Keratinocyte (primary cell): ENCODE data around the gene RGS6. TPM values are rescaled to one million over a fixed set of nuclear protein-coding genes. Genes with fewer than 3 reads are reported as not detected.

Source experiments
- DNase-seq: peaks from one replicate; pipeline ENCODE4 v3.0.0-alpha.2; 2011; ENCODE audit warnings: low read depth, missing footprints, low spot score
- FAIRE-seq: peaks from 2 replicates; lab custom pipeline; 2011; peaks lifted over from hg19 to GRCh38; lab: Jason Lieb, UNC
- H2AFZ ChIP-seq: 2 replicates; pipeline ENCODE4 v1.6.0; 2012; ENCODE audit warnings: low read length, control low read depth, inconsistent platforms; ENCODE audit not compliant: control insufficient read depth
- H3K27ac ChIP-seq: 2 replicates; pipeline ENCODE4 v1.5.1; 2011; ENCODE audit warnings: low read length; ENCODE audit not compliant: control insufficient read depth, insufficient read depth
- H3K27me3 ChIP-seq: 3 replicates; pipeline ENCODE4 v1.6.0; 2011; ENCODE audit warnings: low read length; ENCODE audit not compliant: control insufficient read depth, insufficient read depth; ENCODE audit errors: extremely low read depth
- H3K36me3 ChIP-seq, 2 experiments: 2 replicates in 1 of 2; 3 replicates in 1 of 2; pipeline ENCODE4 v1.5.1; 2011; ENCODE audit warnings: low read length in 2 of 2, mild to moderate bottlenecking in 1 of 2; ENCODE audit not compliant: control insufficient read depth in 2 of 2, insufficient read depth in 2 of 2; ENCODE audit errors: extremely low read depth in 1 of 2
- H3K4me1 ChIP-seq: 3 replicates; pipeline ENCODE4 v1.5.1; 2011; ENCODE audit warnings: low read length; ENCODE audit not compliant: control insufficient read depth, insufficient read depth; ENCODE audit errors: extremely low read depth
- H3K4me2 ChIP-seq: 3 replicates; pipeline ENCODE4 v1.6.0; 2011; ENCODE audit warnings: low read depth, low read length; ENCODE audit not compliant: control insufficient read depth, insufficient read depth; ENCODE audit errors: extremely low read depth
- H3K4me3 ChIP-seq, 3 experiments: fragments of 200-600 bp in 1 of 3; sonication (generic) in 1 of 3; 2 replicates in 2 of 3; 3 replicates in 1 of 3; pipeline ENCODE4 v1.5.1; 2011 to 2016; ENCODE audit warnings: low read length in 3 of 3, mild to moderate bottlenecking in 3 of 3, control low read depth in 2 of 3, inconsistent platforms in 1 of 3, low read depth in 1 of 3, mixed read lengths in 1 of 3, mixed run types in 1 of 3, moderate library complexity in 1 of 3; ENCODE audit not compliant: control insufficient read depth in 2 of 3, insufficient read depth in 2 of 3; ENCODE audit errors: extremely low read depth in 1 of 3
- H3K79me2 ChIP-seq: 2 replicates; pipeline ENCODE4 v1.6.0; 2012; ENCODE audit warnings: low read length; ENCODE audit not compliant: control insufficient read depth, insufficient read depth
- H3K9ac ChIP-seq: 3 replicates; pipeline ENCODE4 v1.6.0; 2011; ENCODE audit warnings: low read length; ENCODE audit not compliant: control insufficient read depth, insufficient read depth; ENCODE audit errors: extremely low read depth
- H3K9me1 ChIP-seq: 3 replicates; pipeline ENCODE4 v1.6.0; 2011; ENCODE audit warnings: low read length; ENCODE audit not compliant: control insufficient read depth, insufficient read depth; ENCODE audit errors: extremely low read depth
- H3K9me3 ChIP-seq: 2 replicates; pipeline ENCODE4 v1.5.1; 2012; ENCODE audit warnings: low read depth, low read length; ENCODE audit not compliant: control insufficient read depth
- H4K20me1 ChIP-seq: 3 replicates; pipeline ENCODE4 v1.6.0; 2011; ENCODE audit warnings: low read length; ENCODE audit not compliant: control insufficient read depth, insufficient read depth; ENCODE audit errors: extremely low read depth
- CTCF ChIP-seq, 3 experiments: IDR thresholded peaks in 1 of 3; conservative IDR thresholded peaks in 1 of 3; optimal IDR thresholded peaks in 1 of 3; 2 replicates in 2 of 3; 3 replicates in 1 of 3; pipeline versions ENCODE3 to v1.5.1; 2011; ENCODE audit warnings: low read length in 3 of 3, mild to moderate bottlenecking in 3 of 3, moderate library complexity in 2 of 3, control low read depth in 1 of 3, inconsistent platforms in 1 of 3; ENCODE audit not compliant: insufficient read depth in 2 of 3; ENCODE audit errors: extremely low read depth in 1 of 3
- EZH2 ChIP-seq: IDR thresholded peaks from one replicate; pipeline ENCODE4 v1.6.1; 2012; ENCODE audit warnings: inconsistent platforms, mild to moderate bottlenecking, low read length, moderate library complexity
- dilution Hi-C: fragments of 300-500 bp; cut with MboI; formaldehyde crosslinking; loops from one replicate; pipeline ENCODE4 v1.7.0; 2020; ENCODE audit warnings: low sequenced_read_pairs; ENCODE audit not compliant: extremely low pct_ligation_motif_present
- polyA plus RNA-seq, 5 experiments: library from polyadenylated mRNA; depleted of rRNA in 3 of 5; stranded (reverse) in 3 of 5; stranded (forward) in 1 of 5; unstranded in 1 of 5; fragments of >200 nt; gene quantifications; 1 replicate in 1 of 5; 2 replicates in 3 of 5; 3 replicates in 1 of 5; pipeline versions ENCODE4 v1.2.1 to v1.2.3, GENCODE V29; 2011 to 2012; ENCODE audit warnings: missing spikeins in 2 of 5, low read depth in 1 of 5, low replicate concordance in 1 of 5

Gene RGS6
- polyA plus RNA-seq, 1 donor (not counting 4 experiments of a cell fraction or from before 2014, with no cell fraction given): not detected

GRCh38 chr14:72478471-72478893, 546.3 kb downstream of the RGS6 start:
- H3K9me3 ChIP-seq: no peaks in the 10 kb centered on the region
- dilution Hi-C loops: no loop called here
- H4K20me1 ChIP-seq: no peaks in the 10 kb centered on the region
- TF ChIP-seq CTCF (optimal IDR thresholded peaks at IDR 0.05 in 1 of 3, IDR thresholded peaks at IDR 0.05 in 1 of 3, conservative IDR thresholded peaks at IDR 0.05 in 1 of 3; ENCODE audit: extremely low read depth in 1 of 3, insufficient read depth in 2 of 3, low read length in 3 of 3) (no peak), EZH2 (no peak)
- H3K27ac ChIP-seq: no peak overlapping the region
- H3K4me2 ChIP-seq: no peak overlapping the region
- no peak overlapping the region for H3K9ac ChIP-seq
- H3K9me1 ChIP-seq: no peaks in the 10 kb centered on the region
- H3K36me3 ChIP-seq: no peaks in the 10 kb centered on the region
- no peak overlapping the region for H2AFZ ChIP-seq
- H3K4me3 ChIP-seq: no peak overlapping the region
- peaks cover 8% of the 10 kb centered on the region for H3K4me1 ChIP-seq
- FAIRE-seq (no peak), DNase-seq (no peak)
- H3K79me2 ChIP-seq: no peaks in the 10 kb centered on the region
- peaks cover 6% of the 10 kb centered on the region for H3K27me3 ChIP-seq

DNA sequence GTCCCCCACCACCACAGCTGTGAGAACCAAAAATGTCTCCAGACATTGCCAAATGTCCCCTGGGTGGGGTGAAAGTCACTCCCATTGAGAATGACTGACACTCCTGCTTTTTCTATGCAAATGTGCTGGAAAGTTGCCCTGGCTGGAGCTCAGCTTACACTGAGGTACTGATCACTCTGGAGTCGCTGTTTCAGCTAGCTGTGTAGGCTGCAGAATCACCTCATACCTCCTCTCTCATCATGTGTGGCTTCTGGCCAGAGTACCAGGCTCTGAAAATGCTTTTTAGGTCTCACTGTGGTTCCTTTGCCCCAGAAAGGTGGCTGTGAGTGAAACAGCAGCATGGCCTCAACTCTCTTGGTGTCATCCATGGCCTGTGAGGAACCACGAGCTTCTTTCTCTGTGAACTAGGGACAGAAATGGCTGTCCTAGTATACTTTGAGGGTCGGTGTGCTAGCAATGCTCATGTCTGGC, 547.3 kb downstream of the RGS6 start:
- no peaks in the 10 kb centered on the region for H4K20me1 ChIP-seq
- no peak for FAIRE-seq
- TF ChIP-seq EZH2 (no peak), CTCF (optimal IDR thresholded peaks at IDR 0.05 in 1 of 3, IDR thresholded peaks at IDR 0.05 in 1 of 3, conservative IDR thresholded peaks at IDR 0.05 in 1 of 3; ENCODE audit: extremely low read depth in 1 of 3, insufficient read depth in 2 of 3, low read length in 3 of 3) (no peak)
- H3K9ac ChIP-seq: no peak overlapping the region
- H3K79me2 ChIP-seq: no peaks in the 10 kb centered on the region
- no peak for DNase-seq
- H3K9me3 ChIP-seq: no peaks in the 10 kb centered on the region
- H3K4me3 ChIP-seq: no peak overlapping the region
- dilution Hi-C loops: no loop called here
- H3K9me1 ChIP-seq: no peaks in the 10 kb centered on the region
- no peaks in the 10 kb centered on the region for H3K36me3 ChIP-seq
- peaks cover 8% of the 10 kb centered on the region for H3K4me1 ChIP-seq
- no peak overlapping the region for H2AFZ ChIP-seq
- H3K27me3 ChIP-seq: peaks cover 6% of the 10 kb centered on the region
- H3K4me2 ChIP-seq: no peak overlapping the region
- no peak overlapping the region for H3K27ac ChIP-seq
